Upper lobe of left lung (tissue), 6 donors: ENCODE measurements around the gene TCN2. TPM values are rescaled to one million over a fixed set of nuclear protein-coding genes. Genes with fewer than 3 reads are reported as not detected.
"Not testable (repeated sequence)": the region's sequence is repeated elsewhere in the genome, so short reads cannot be mapped to it uniquely, and the experiment has no call there.

Experiments
- ATAC-seq, 2 donors: fragments of 200-7000 bp; cut with Tn5 transposase; one replicate each; pipeline ENCODE4 v1.9.1; 2022; ENCODE audit warnings: mild to moderate bottlenecking in 2 of 2, moderate library complexity in 2 of 2; ENCODE audit not compliant: low FRiP score in 2 of 2
- DNase-seq, 2 donors: peaks; one replicate each; pipeline ENCODE4 v3.0.0-alpha.2; 2019 to 2020
- H3K27ac ChIP-seq, 4 donors: fragments of 200-600 bp; sonication (generic); one replicate each; pipeline ENCODE4 v1.5.1; 2016 to 2019
- H3K27me3 ChIP-seq, 4 donors: fragments of 200-600 bp; sonication (generic); one replicate each; pipeline ENCODE4 v1.5.1; 2017 to 2019
- H3K36me3 ChIP-seq, 4 donors: fragments of 200-600 bp; sonication (generic); one replicate each; pipeline ENCODE4 v1.5.1; 2016 to 2019
- H3K4me1 ChIP-seq, 4 donors: fragments of 200-600 bp; sonication (generic); one replicate each; pipeline ENCODE4 v1.5.1; 2018 to 2019
- H3K4me3 ChIP-seq, 4 donors: fragments of 200-600 bp; sonication (generic); one replicate each; pipeline ENCODE4 v1.5.1; 2017 to 2019; ENCODE audit warnings: mild to moderate bottlenecking in 2 of 4, moderate library complexity in 1 of 4
- H3K9me3 ChIP-seq, 4 donors: fragments of 200-600 bp; sonication (generic); one replicate each; pipeline ENCODE4 v1.5.1; 2018 to 2019
- EP300 ChIP-seq, 4 donors: sonication (generic); formaldehyde crosslinking; IDR thresholded peaks; one replicate each; pipeline ENCODE4 v1.5.1; 2017; ENCODE audit warnings: antibody characterized with exemption in 4 of 4, control low read depth in 2 of 4
- POLR2A ChIP-seq, 4 donors: fragments of 450-650 bp; IDR thresholded peaks; one replicate each; pipeline ENCODE4 v1.5.1; 2016 to 2017; ENCODE audit warnings: antibody characterized with exemption in 4 of 4, mild to moderate bottlenecking in 2 of 4
- POLR2AphosphoS5 ChIP-seq, 2 donors: sonication (generic); formaldehyde crosslinking; IDR thresholded peaks; one replicate each; pipeline ENCODE4 v1.5.1; 2017; ENCODE audit warnings: antibody characterized with exemption in 2 of 2
- WGBS, 2 donors: methylation state at CpG; one replicate each; pipeline ENCODE4 v1.1.5; 2017 to 2018; 5-methylcytosine and 5-hydroxymethylcytosine counted together
- total RNA-seq, 6 donors: library from RNA; depleted of rRNA in 4 of 6; stranded (reverse); fragments of >200 nt in 4 of 6; gene quantifications; one replicate each; pipeline versions ENCODE4 v1.1.0 to v1.2.1, GENCODE V29; 2016 to 2021
- TF ChIP-seq, protein P1 (sequence below), 6 experiments: fragments of 450-650 bp in 4 of 6; fragments of 200-600 bp in 2 of 6; sonication (generic) in 2 of 6; IDR thresholded peaks; one replicate each; pipeline ENCODE4 v1.5.1; 2016 to 2019; ENCODE audit warnings: antibody characterized with exemption in 6 of 6
- donor health status: DM: no; HTN: no; CAD: no; lungs with moderate emphysema.
- donor health status: DM: no; HTN: yes; CAD: no; lungs with severe emphysema.

TCN2 gene
- 10 to 100 TPM; 40.2 to 87.1 (median 60.7) TPM for total RNA-seq

DNA sequence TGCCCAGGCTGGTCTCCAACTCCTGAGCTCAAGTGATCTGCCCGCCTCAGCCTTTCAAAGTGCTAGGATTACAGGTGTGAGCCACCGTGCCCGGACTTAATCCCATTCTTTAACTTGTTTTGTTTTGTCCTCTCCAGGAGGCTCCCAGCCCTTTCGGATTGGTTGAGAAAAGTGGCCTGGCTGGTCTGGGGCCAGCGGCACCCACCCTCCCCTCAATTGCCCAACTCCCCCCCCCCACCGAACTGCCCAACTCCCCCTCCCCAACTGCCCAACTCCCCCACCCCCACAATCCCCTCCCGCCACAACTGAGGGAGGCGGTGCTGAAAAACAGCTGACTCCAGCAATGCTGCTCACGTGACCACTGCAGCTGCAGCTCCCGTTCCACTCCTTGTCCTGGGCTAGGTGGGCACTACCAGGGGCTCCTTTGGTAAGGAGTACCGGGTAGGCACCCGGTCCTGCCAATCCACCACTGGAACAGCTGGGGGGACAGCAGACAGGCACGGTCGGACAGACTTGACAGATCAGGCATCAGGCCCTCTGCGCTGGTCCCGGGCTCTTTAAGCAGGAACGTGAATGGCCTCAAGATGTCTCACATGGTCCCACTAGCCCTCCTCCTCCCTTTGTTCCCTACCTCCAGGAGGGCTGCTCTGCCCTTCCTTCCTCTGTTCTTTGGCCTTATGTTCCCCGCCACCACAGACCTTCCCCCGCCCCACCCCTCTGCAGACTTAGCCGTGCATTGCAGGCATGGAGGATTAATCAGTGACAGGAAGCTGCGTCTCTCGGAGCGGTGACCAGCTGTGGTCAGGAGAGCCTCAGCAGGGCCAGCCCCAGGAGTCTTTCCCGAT lies at the start of gene TCN2:
TSS of gene TCN2 (plus strand) at position 720 of the 845 bp plus-strand sequence. CDS start 158 bp downstream, outside the sequence.
- WGBS, 2 donors: 1 to 5% methylated on average over 12 to 23 of the region's 24 CpGs
- peak; percentile 77 to 84 for ATAC-seq
- Histone ChIP-seq H3K36me3 (peaks cover 0 to 10% (median 4%) of the 10 kb centered on the region in 4 donors), H3K9me3 (no peaks in the 10 kb centered on the region), H3K27ac (peak within 1 kb of the TSS; percentile 76 to 90 (median 88)), H3K4me3 (peak within 1 kb of the TSS; percentile 45 to 77 (median 66)), H3K27me3 (no peaks in the 10 kb centered on the region), H3K4me1 (peaks cover 36 to 54% (median 40%) of the 10 kb centered on the region in 4 donors)
- peak; percentile 54 to 89 for DNase-seq
- TF ChIP-seq POLR2A (IDR thresholded peaks at IDR 0.05): peak in 2 of 4 donors; percentile 39 to 78
- TF ChIP-seq EP300 (IDR thresholded peaks at IDR 0.05): no peak
- TF ChIP-seq POLR2AphosphoS5 (IDR thresholded peaks at IDR 0.05): peak; percentile 48 to 60
- TF ChIP-seq, protein P1, sequence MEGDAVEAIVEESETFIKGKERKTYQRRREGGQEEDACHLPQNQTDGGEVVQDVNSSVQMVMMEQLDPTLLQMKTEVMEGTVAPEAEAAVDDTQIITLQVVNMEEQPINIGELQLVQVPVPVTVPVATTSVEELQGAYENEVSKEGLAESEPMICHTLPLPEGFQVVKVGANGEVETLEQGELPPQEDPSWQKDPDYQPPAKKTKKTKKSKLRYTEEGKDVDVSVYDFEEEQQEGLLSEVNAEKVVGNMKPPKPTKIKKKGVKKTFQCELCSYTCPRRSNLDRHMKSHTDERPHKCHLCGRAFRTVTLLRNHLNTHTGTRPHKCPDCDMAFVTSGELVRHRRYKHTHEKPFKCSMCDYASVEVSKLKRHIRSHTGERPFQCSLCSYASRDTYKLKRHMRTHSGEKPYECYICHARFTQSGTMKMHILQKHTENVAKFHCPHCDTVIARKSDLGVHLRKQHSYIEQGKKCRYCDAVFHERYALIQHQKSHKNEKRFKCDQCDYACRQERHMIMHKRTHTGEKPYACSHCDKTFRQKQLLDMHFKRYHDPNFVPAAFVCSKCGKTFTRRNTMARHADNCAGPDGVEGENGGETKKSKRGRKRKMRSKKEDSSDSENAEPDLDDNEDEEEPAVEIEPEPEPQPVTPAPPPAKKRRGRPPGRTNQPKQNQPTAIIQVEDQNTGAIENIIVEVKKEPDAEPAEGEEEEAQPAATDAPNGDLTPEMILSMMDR (IDR thresholded peaks at IDR 0.05): peak in 3 of 6 experiments; percentile 12 to 14 (median 13)

DNA sequence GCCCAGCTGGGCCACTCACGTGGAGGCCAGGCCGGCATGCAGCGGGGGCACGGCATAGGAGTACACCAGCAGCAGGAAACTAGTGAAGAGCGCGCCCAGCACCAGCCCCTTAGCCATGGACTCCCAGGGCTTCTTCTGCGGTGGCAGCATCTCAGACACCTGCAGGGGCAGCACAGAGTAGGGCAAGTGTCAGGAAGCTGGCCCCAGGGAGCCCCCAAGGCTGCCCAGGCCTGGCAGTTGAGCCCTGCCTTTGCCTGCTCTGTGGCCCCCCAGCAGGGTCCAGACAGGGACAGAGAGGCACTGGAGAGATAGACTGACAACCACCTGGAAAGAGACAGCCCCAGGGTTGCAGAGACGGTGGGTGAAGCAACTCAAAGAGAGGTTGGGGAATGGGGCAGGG lies 49.7 kb upstream of the TCN2 start:
- no peaks in the 10 kb centered on the region for H3K9me3 ChIP-seq
- DNase-seq: no peak
- H3K27ac ChIP-seq: no peak overlapping the region
- no peak for ATAC-seq
- no peaks in the 10 kb centered on the region for H3K27me3 ChIP-seq
- H3K4me1 ChIP-seq: no peaks in the 10 kb centered on the region
- TF ChIP-seq EP300 (IDR thresholded peaks at IDR 0.05) (no peak), POLR2A (IDR thresholded peaks at IDR 0.05) (no peak), POLR2AphosphoS5 (IDR thresholded peaks at IDR 0.05) (no peak)
- TF ChIP-seq, protein P1 (IDR thresholded peaks at IDR 0.05): no peak
- WGBS, 2 donors: 78 to 85% methylated on average over 1 to 8 of the region's 8 CpGs
- no peaks in the 10 kb centered on the region for H3K36me3 ChIP-seq
- no peak overlapping the region for H3K4me3 ChIP-seq

DNA sequence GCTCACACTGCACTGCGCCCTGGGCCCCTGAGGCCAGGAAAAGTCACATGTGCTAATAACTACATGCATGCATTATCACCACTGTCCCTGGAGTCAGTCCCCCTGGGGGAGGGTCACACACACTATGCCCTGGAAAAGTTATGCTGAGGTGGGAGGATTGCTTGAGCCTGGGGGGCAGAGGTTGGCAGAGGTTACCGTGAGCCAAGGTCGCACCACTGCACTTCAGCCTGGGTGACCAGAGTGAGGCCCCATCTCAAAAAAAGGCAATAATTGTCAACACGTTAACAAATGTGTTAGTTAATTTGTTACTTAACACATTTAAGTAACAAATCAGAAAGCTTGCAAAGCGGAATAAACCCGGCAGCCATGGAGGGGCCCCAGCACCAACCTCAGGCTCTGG lies 47.1 kb upstream of the TCN2 start:
- H3K27me3 ChIP-seq: no peaks in the 10 kb centered on the region
- no peak overlapping the region for H3K27ac ChIP-seq
- H3K36me3 ChIP-seq: no peaks in the 10 kb centered on the region

DNA sequence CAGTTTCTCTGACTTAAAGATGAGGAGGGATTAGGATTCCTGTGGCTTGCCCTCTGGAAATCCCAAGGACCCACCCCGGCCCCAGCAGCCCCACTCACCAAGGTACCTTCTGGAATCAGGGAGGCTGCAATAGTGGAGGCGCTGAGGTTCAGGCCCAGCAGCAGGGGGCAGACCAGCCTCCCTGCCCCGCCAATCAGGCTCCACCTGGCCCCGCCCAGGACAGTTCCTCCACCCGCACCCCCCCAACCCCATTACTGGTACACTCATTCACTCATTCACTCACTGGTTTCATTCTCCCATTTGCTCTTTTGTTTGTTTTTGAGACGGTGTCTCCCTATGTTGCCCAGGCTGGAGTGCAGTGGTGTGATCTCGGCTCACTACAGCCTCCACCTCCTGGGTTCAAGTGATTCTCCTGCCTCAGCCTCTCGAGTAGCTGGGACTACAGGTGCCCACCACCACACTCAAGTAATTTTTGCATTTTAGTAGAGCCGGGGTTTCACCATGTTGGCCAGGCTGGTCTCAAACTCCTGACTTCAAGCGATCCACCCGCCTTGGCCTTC lies 46.3 kb upstream of the TCN2 start:
- not testable (repeated sequence) for H3K27ac ChIP-seq, H3K4me3 ChIP-seq, ATAC-seq, H3K27me3 ChIP-seq, H3K4me1 ChIP-seq, H3K9me3 ChIP-seq, DNase-seq, H3K36me3 ChIP-seq
- WGBS, 2 donors: 88 to 89% methylated on average over 9 to 11 of the region's 11 CpGs

More for the DNA sequence above, 47.1 kb upstream of the TCN2 start:
- H3K4me1 ChIP-seq: no peaks in the 10 kb centered on the region
- 90% methylated on average over 5 to 6 of the region's 6 CpGs for WGBS, 2 donors
- no peaks in the 10 kb centered on the region for H3K9me3 ChIP-seq
- TF ChIP-seq, protein P1 (IDR thresholded peaks at IDR 0.05): no peak
- TF ChIP-seq POLR2AphosphoS5 (IDR thresholded peaks at IDR 0.05) (no peak), EP300 (IDR thresholded peaks at IDR 0.05) (no peak), POLR2A (IDR thresholded peaks at IDR 0.05) (no peak)
- DNase-seq: no peak
- no peak for ATAC-seq
- no peak overlapping the region for H3K4me3 ChIP-seq

DNA sequence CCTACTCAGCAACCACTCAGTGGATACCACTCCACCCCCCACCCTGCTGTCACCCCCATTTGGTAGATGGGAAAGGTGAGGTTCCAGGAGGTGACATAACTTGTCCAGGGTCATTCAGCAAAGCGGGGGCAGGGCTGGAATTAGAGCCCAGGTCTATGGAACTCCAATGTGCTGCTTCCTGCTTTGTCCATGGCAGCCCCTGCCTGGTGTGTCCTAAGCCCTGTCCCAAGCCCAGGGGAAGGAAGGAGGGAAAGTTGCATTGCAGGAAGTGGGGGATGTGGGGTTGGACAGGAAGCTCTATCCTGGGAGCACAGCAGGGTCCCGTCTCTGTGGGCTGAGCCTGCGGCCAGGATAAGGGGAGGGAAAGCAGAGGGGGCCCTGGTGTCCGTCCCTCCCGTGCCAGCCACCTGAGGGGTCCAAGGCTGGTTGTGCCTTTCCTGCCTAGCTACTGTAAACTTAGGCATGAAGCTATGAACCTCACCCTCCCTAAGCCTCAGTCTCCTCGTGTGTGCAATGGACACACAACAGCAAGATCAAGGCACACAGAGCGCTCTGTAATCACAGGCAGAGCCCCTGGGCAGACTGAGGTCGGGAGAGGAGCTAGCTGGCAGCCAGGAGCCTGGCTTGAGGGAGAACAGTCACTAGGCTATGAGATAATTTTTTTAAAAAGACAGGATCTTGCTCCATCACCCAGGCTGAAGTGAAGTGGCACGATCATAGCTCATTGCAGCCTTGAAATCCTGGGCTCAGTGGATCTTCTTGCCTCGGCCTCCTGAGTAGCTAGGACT lies 45.4 kb upstream of the TCN2 start:
- DNase-seq (no peak), ATAC-seq (no peak)
- Histone ChIP-seq H3K4me3 (no peak overlapping the region), H3K27ac (no peak overlapping the region), H3K27me3 (no peaks in the 10 kb centered on the region), H3K4me1 (no peaks in the 10 kb centered on the region), H3K9me3 (no peaks in the 10 kb centered on the region), H3K36me3 (no peaks in the 10 kb centered on the region)
- 55 to 63% methylated on average over 5 to 10 of the region's 10 CpGs for WGBS, 2 donors
- TF ChIP-seq POLR2AphosphoS5 (IDR thresholded peaks at IDR 0.05) (no peak), EP300 (IDR thresholded peaks at IDR 0.05) (no peak), POLR2A (IDR thresholded peaks at IDR 0.05) (no peak)
- TF ChIP-seq, protein P1 (IDR thresholded peaks at IDR 0.05): no peak
